Stomach (tissue), 9 donors: ENCODE measurements around the gene USP43. TPM values are rescaled to one million over a fixed set of nuclear protein-coding genes. Genes with fewer than 3 reads are reported as not detected.

ENCODE experiments used
- DNase-seq, 2 donors: peaks; one replicate each; pipeline versions ENCODE4 v3.0.0 to v3.0.0-alpha.2; 2013 to 2019
- H3K27ac ChIP-seq, 5 donors: fragments of 200-600 bp in 4 of 5; sonication (generic) in 4 of 5; one replicate each; pipeline ENCODE4 v1.5.1; 2013 to 2019; ENCODE audit warnings: mild to moderate bottlenecking in 1 of 5, moderate library complexity in 1 of 5
- H3K27me3 ChIP-seq, 3 donors: fragments of 200-600 bp; sonication (generic); one replicate each; pipeline ENCODE4 v1.5.1; 2017 to 2019; ENCODE audit warnings: mixed run types in 1 of 3
- H3K36me3 ChIP-seq, 4 donors: fragments of 200-600 bp; sonication (generic); 1 replicate in 3 of 4; 2 replicates in 1 of 4; pipeline ENCODE4 v1.5.1; 2016 to 2019
- H3K4me1 ChIP-seq, 4 donors: fragments of 200-600 bp; sonication (generic); one replicate each; pipeline ENCODE4 v1.5.1; 2016 to 2019
- H3K4me3 ChIP-seq, 4 donors: fragments of 200-600 bp; sonication (generic) in 3 of 4; one replicate each; pipeline ENCODE4 v1.5.1; 2016 to 2019; ENCODE audit warnings: mild to moderate bottlenecking in 1 of 4
- H3K9me3 ChIP-seq, 4 donors: fragments of 200-600 bp; sonication (generic); one replicate each; pipeline ENCODE4 v1.5.1; 2016 to 2019
- CTCF ChIP-seq, 7 experiments: fragments of 450-650 bp in 4 of 7; fragments of 200-600 bp in 3 of 7; sonication (generic) in 3 of 7; IDR thresholded peaks; one replicate each; pipeline ENCODE4 v1.5.1; 2016 to 2019; ENCODE audit warnings: antibody characterized with exemption in 7 of 7, control low read depth in 2 of 7, mild to moderate bottlenecking in 1 of 7
- EP300 ChIP-seq: sonication (generic); formaldehyde crosslinking; IDR thresholded peaks from one replicate; pipeline ENCODE4 v1.6.1; 2017; ENCODE audit warnings: antibody characterized with exemption
- POLR2A ChIP-seq, 4 donors: fragments of 450-650 bp; IDR thresholded peaks; one replicate each; pipeline ENCODE4 v1.6.1; 2016; ENCODE audit warnings: antibody characterized with exemption in 4 of 4, control low read depth in 2 of 4, mild to moderate bottlenecking in 1 of 4, moderate library complexity in 1 of 4
- POLR2AphosphoS5 ChIP-seq, 3 donors: sonication (generic); formaldehyde crosslinking; IDR thresholded peaks; one replicate each; pipeline ENCODE4 v1.6.1; 2016; ENCODE audit warnings: antibody characterized with exemption in 3 of 3
- WGBS, 5 donors: extraction: QIAGEN DNeasy Blood & Tissue Kit in 3 of 5; methylation state at CpG; one replicate each; pipeline versions ENCODE4 v1.1.5 to v1.1.7; 2013 to 2018; 5-methylcytosine and 5-hydroxymethylcytosine counted together
- intact Hi-C: fragments of 100-400 bp; cut with DNase I; formaldehyde crosslinking; loops from one replicate; pipeline ENCODE4 v1.15.1; 2023; ENCODE audit warnings: low total_unique reads
- polyA plus RNA-seq, 3 donors: library from polyadenylated mRNA; stranded (reverse); fragments of 200-250 nt; gene quantifications; one replicate each; pipeline ENCODE4 v1.2.3, GENCODE V29; 2013
- total RNA-seq, 5 donors: library from RNA; depleted of rRNA; stranded (reverse); fragments of >200 nt; gene quantifications; one replicate each; pipeline versions ENCODE4 v1.1.0 to v1.2.3, GENCODE V29; 2014 to 2016
- donor health status: healthy with polysubstance abuse.
- donor health status: Bipolar disorder and iron deficiency.
- donor health status: healthy.

Gene USP43
- total and polyA plus RNA-seq, 8 donors = 1.3 to 55.4 (median 3.2) TPM

GRCh38 chr17:9611557-9611956 is 33.8 kb upstream of the USP43 start:
- Histone ChIP-seq H3K27me3 (no peaks in the 10 kb centered on the region), H3K9me3 (no peaks in the 10 kb centered on the region), H3K4me1 (no peaks in the 10 kb centered on the region), H3K4me3 (no peak overlapping the region), H3K27ac (no peak overlapping the region), H3K36me3 (no peaks in the 10 kb centered on the region)
- no peak for DNase-seq
- WGBS, 5 donors = 49 to 79% (median 79%) methylated on average over 2 of the region's 2 CpGs
- no peak for TF ChIP-seq EP300
- TF ChIP-seq POLR2AphosphoS5 (IDR thresholded peaks at IDR 0.05) = no peak
- TF ChIP-seq POLR2A (IDR thresholded peaks at IDR 0.05) = no peak
- TF ChIP-seq CTCF (IDR thresholded peaks at IDR 0.05) = no peak
- intact Hi-C loops = no loop called here

DNA sequence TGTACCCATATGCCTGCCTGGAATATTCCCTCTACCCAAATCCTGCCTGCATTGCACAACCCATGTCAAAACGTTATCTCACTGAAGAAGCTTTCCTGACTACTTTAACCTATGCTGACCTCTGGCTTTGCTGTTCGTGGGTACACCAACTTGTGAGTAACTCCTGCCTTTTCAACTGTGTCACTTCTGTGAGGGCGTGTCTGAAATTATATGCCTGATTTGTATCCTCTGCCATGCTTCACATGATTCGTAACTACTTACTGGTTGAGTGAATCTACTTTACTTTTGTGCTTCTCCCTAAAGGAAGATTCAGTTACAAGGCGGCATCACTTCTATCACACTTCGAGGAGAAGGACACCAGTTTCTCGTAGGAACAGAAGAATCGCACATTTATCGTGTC is 33.3 kb upstream of the USP43 start:
- TF ChIP-seq CTCF (IDR thresholded peaks at IDR 0.05) = no peak
- no peak for TF ChIP-seq POLR2A (IDR thresholded peaks at IDR 0.05)
- no peak for TF ChIP-seq POLR2AphosphoS5 (IDR thresholded peaks at IDR 0.05)
- TF ChIP-seq EP300 = no peak
- Histone ChIP-seq H3K4me1 (no peaks in the 10 kb centered on the region), H3K27me3 (no peaks in the 10 kb centered on the region), H3K36me3 (no peaks in the 10 kb centered on the region), H3K9me3 (no peaks in the 10 kb centered on the region), H3K4me3 (no peak overlapping the region), H3K27ac (no peak overlapping the region)
- intact Hi-C loops = no loop called here
- WGBS, 5 donors = 66 to 76% (median 72%) methylated on average over 9 of the region's 9 CpGs
- DNase-seq = no peak

GRCh38 chr17:9615486-9615885 is 29.8 kb upstream of the USP43 start:
- no peak for DNase-seq
- no peak overlapping the region for H3K27ac ChIP-seq
- WGBS, 5 donors = 43 to 68% (median 48%) methylated on average over 2 of the region's 2 CpGs
- no peaks in the 10 kb centered on the region for H3K27me3 ChIP-seq
- intact Hi-C loops = no loop called here
- H3K36me3 ChIP-seq = no peaks in the 10 kb centered on the region
- no peaks in the 10 kb centered on the region for H3K4me1 ChIP-seq
- no peak overlapping the region for H3K4me3 ChIP-seq
- H3K9me3 ChIP-seq = no peaks in the 10 kb centered on the region
- TF ChIP-seq POLR2AphosphoS5 (IDR thresholded peaks at IDR 0.05) = no peak
- TF ChIP-seq EP300 = no peak
- no peak for TF ChIP-seq POLR2A (IDR thresholded peaks at IDR 0.05)
- no peak for TF ChIP-seq CTCF (IDR thresholded peaks at IDR 0.05)

GRCh38 chr17:9622961-9623360 is 22.4 kb upstream of the USP43 start:
- Histone ChIP-seq H3K27me3 (no peaks in the 10 kb centered on the region), H3K27ac (no peak overlapping the region), H3K36me3 (no peaks in the 10 kb centered on the region), H3K4me1 (no peaks in the 10 kb centered on the region), H3K9me3 (peaks cover 0 to 35% (median 19%) of the 10 kb centered on the region in 4 donors), H3K4me3 (no peak overlapping the region)
- no peak for DNase-seq
- intact Hi-C loops = no loop called here
- TF ChIP-seq POLR2AphosphoS5 (IDR thresholded peaks at IDR 0.05) (no peak), EP300 (no peak), CTCF (IDR thresholded peaks at IDR 0.05) (no peak), POLR2A (IDR thresholded peaks at IDR 0.05) (no peak)
